NCI-H2081 (cell line): Measurements from ENCODE around the gene ARF4.
"Not testable (repeated sequence)": the region's sequence is repeated elsewhere in the genome, so short reads cannot be mapped to it uniquely, and the experiment has no call there.

Experiments used
- DNase-seq, 2 experiments: peaks; one replicate each; lab custom pipeline; 2025; lab: John Stamatoyannopoulos, UW

ARF4 gene

DNA sequence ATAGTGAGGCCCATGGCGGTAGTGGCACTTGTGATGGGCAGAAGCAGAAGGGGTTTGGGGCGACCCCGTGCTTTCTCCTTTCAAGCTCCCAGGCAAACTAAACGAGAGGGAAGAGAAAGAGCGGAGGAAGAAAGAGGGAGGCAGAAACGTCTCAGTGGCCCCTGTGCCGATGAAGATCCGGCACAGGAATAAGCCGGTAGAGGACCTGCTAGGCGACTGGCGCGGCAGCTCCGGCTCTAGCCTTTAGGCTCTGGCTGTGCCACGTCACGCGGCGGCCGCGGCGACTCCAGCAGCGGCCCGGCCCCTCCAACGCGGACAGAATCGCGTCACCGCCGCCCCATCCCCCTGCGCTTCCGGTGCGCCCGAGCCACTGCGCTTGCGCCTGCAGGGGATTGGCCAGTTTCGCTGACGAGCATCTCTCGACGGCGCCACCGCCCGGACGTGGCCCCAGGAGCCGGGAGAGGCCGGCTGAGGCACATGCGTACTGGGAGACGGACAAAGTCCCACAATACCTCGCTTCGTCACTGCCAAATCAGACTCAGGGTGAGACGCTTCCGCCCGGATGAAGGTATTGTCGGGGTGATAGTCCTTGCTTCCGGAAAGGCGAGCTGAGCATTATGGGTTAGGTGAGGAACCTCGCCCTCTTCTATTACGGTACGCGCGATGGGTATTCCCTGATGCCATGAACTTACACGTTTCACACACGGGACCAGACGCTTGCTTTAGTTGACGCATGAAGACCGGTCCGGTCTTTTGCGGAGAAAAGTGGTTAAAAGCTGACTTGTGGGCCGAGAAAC is at the start of gene ARF4:
Gene ARF4 (minus strand): TSS at position 218 of the 797 bp plus-strand sequence. CDS start 204 bp downstream, at position 14.
- peak; percentile 94 to 98 for DNase-seq

DNA sequence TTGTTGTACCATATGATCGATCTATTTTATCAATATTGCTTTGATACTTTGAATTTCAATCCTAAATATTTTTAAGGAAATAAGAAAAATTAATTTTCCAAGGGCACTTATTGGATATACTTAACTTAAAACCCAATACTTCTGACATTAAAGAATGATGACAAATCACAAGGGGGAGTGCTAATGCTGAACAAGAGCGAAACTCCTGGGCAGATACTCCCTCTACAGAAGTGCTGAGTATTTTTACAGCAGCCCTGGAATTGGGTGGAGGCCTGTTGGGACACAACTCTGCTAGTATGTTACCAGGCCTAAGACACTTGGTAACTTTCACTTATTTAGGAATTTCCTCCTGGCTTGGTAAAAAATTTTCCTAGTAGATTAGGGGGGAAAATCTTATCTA is 49.6 kb upstream of the ARF4 start:
- no peak for DNase-seq

DNA sequence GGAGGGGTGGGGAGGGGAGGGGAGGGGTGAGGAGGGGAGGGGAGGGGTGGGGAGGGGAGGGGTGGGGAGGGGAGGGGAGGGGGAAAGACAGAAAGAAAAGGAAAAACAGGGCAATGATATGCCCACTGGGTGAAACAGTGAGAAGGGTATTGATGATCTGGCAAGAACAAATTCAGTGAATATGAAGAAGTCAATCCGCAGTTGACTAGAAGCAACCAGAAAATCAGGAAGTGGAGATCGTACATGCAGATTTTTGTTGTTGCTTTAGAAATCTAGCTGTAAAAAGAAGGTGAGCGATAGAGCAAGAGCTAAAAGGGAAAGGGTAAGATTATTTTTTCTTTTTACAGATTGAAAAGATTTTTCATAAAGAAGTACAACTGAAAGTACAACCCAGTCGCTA is 47.6 kb upstream of the ARF4 start:
- no peak for DNase-seq

DNA sequence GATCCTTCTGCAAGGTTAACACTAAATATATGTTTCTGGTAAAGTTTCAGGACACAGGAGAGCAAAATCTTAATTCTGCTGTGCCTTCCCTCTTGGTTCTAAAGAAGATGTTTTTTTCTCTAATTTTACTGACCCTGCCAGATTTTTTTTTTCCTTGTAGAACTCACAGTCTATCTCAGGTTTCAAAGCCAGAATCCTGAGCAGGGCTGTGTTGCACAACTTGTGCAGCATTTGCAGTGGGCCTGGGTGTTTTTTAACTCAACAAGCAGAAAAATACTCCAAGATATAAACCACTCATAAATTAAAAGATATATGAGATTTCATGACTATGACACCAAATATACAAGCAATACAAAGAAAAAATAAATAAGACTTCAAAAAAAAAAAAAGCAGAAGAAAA is 40.2 kb upstream of the ARF4 start:
- no peak for DNase-seq

DNA sequence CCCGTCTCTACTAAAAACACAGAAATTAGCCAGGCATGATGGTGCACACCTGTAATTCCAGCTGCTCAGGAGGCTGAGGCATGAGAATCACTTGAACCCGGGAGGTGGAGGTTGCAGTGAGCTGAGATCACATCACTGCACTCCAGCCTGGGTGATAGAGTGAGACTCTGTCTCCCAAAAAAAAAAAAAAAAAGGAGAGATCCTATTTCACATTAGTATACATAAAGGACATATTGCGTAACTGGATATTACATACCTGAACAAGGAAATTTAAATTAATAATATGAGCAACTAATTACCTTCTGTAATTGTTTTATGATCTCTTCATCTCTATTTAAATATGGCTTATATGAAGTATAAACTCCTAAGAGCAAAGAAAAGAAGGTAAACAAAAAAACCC is 37.1 kb upstream of the ARF4 start:
- DNase-seq: not testable (repeated sequence)

DNA sequence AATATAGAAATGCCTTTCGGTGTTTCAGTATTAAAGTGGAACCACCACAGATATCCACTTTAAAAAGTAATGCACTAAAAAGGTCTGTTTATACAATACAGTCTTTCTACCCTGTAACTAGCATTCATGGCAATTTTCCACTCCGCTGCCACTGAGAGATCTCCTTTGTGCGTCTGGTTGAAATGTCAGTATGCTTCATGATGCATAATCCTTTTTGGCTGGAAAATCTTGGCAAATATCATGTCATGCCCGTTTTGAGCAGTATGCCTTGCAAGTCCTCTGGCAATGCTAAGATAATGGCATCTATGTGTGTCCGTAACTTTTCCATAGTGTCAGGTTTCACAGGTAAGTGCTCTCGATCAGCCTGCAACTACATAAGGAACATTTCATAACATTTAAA is 30.8 kb upstream of the ARF4 start:
- DNase-seq: peak; percentile 37 to 82

DNA sequence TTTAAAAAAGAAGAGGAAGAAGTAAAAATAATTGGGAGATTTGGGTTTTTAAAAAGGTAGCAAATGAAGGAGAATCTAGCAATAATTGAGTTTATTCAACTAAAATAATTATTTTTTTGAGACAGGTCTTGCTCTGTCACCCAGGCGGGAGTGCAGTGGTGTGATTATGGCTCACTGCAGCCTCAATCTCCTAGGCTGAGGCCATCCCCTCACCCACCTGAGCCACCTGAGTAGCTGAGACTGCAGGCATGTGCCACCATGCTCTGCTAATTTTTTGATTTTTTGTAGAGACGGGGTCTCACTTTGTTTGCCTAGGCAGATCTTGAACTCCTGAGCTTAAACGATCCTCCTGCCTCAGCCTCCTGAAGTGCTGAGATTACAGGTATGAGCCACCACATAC is 27.7 kb upstream of the ARF4 start:
- no peak for DNase-seq

DNA sequence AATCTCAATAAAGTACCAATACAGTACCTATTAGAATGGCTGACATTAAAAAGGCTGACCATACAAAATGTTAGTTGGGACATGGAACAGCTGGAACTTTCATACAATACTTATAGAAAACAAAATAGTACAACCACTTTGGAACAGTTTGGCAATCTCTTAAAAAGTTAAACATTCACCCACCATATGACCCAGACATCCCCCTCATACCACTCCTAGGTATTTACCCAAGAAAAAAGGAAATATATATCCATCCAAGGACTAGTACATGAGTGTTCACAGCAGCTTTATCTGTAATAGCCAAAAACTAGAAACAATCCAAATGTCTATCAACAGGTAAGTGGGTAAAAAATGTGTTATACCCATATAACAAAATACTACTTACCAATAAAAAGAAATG is 25.2 kb upstream of the ARF4 start:
- no peak for DNase-seq

DNA sequence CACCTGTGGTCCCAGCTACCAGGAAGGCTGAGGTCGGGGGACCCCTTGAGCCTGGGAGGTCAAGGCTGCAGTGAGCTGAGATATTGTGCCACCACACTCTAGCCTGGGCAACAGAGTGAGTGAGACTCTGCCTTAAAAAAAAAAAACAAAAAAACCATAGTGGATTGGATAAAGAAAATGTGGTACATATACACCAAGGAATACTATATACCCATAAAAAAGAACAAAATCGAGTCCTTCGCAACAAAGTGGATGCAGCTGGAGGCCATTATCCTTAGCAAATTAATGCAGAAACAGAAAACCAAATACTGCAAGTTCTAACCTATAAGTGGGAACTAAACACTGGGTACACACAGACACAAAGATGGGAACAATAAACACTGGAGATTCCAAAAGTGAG is 20.6 kb upstream of the ARF4 start:
- no peak for DNase-seq

DNA sequence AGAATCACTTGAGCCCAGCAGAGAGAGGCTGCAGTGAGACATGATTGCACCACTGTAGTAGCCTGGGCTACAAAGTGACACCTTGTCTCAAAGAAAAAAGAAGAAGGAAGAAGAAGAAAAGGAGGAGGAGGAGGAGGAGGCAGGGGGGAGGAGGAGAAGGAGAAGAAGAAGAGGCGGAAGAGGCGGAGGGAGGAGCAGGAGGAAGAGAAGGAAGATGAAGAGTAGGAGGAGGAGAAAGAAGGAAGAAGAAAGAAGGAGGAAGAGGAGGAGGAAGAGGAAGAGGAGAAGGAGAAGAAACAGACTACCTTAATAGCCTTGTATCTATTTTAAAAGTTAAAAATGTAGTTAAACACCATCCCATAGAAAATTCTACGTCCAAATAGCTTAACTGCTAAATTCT is 19.1 kb upstream of the ARF4 start:
- DNase-seq: no peak

DNA sequence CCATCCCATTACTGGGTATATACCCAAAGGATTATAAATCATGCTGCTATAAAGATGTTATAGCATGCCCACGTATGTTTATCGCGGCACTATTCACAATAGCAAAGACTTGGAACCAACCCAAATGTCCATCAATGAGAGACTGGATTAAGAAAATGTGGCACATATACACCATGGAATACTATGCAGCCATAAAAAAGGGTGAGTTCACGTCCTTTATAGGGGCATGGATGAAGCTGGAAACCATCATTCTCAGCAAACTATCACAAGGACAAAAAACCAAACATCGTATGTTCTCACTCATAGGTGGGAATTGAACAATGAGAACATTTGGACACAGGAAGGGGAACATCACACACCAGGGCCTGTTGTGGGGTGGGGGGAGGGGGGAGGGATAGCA is 14.7 kb upstream of the ARF4 start:
- not testable (repeated sequence) for DNase-seq

DNA sequence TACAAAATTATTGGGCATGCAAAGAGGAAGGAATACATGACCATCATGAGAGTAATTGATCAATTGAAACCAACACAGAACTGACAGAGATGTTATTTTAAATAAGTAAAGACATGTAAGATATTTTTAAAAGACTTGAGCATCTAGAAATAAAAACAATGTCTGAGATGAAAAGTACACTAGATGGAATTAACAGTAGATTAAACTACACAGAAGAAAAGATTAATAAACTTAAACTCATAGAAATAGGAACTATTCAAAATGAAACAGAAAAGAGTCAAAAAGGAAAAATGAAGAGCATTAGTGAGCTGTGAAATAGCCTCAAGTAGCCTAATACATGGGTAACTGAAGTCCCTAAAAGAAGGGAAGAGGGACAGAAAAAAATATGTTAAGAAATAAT is 8.5 kb upstream of the ARF4 start:
- no peak for DNase-seq

DNA sequence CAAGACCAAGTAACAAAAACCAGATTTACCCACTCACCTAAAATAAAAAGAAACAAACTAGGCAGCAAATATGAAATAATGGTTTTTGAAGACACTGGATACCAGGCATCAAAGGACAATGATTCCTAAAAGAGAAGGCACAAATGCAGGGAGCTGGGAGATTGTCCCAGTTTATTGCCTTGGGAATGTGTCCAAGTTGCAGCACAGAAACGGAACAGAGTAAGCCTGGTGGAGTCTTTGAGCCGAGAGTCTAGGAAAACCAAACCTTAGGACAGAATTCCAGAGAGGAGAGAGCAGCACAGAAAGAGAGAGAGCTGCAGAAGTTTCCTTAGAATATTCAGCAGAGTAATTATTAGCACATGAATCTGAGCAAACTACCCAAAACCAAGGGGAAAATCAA is 7.8 kb upstream of the ARF4 start:
- no peak for DNase-seq

DNA sequence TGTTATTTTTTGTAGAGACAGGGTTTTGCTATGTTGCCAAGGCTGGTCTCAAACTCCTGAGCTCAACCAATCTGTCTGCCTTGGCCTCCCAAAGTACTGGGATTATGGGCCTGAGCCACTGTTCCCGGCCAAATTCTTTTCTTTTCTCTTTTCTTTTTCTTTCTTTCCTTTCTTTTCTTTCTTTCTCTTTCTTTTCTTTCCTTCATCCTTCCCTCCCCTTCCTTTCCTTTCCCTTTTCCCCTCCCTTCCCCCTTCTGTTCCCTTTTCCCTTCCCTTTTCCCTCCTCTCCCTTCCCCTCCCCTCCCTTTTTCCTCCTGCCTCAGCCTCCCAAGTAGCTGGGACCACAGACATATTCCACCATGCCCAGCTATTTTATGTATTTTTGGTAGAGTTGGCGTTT is 3.1 kb upstream of the ARF4 start:
- no peak for DNase-seq

DNA sequence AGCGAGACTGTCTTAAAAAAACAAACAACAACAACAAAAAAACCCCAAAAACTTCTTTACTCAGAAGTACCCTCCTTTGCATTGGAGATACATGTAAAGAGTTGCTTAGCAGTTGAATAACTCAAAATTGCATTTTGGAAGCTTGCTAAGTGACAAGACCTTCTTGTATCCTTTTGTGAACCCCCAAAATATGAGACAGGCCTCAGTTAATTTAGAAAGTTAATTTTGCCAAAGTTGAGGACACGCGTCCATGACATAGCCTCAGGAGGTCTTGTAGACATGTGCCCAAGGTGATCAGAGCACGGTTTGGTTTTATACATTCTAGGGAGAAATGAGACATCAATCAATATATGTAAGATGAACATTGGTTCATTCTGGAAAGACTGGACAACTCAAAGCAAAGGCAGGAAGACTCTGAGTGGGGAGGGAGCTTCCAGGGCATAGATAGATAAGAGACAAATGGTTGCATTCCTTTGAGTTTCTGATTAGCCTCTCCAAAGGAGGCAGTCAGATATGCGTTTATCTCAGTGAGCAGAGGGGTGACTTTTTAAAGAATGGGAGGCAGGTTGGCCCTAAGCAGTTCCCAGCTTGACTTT is 1.7 kb upstream of the ARF4 start:
- no peak for DNase-seq

DNA sequence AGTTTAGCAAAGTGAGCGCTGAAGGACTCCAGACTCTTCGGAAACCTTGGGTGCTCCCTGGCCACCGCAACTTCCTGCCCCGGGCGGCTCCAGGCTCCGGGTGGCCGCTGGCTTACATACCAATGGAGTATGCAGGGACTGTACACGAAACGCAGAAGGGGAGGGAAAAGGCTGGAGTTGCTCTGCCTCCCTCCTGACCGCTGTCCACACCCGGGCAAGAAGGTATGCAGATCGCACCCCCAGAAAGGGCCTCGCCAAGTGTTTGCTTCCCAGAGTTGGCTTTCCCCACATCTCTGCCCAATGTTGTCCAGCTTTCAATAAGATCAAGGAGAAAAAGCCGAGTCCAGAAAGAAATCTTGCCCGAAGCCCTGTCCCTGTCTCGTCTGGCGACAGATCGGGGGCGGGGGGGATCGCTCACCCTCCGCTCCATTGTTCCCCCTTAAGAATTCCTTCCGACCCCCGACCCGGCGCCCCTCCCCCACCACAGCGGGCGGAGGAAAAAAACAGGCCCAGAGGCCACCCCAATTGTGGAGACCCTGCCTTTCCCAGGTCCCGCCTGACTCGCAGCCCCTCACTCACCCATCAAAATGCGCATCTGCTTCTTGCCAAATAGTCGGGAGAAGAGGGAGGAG is 533 bp downstream of the ARF4 start:
- DNase-seq: peak in 1 of 2 experiments; percentile 6

DNA sequence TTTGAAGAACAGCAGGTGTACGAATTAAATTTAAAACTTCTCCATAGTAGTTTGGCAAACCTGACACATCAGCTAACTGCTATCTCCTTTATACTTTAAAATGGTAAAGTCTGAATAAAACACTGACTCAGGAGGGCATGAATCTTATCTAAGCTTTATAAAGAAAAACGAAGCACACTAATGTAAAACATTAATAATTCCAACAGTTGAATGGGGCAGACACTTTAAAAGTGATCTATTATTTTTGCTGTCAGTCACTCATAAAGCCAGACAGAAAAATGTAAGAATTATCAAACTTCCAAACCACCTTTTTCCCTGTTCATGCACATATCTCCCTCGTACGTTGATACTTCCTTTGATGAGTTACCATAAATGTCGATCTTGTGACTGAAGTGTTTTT is 2.6 kb downstream of the ARF4 start:
- no peak for DNase-seq

DNA sequence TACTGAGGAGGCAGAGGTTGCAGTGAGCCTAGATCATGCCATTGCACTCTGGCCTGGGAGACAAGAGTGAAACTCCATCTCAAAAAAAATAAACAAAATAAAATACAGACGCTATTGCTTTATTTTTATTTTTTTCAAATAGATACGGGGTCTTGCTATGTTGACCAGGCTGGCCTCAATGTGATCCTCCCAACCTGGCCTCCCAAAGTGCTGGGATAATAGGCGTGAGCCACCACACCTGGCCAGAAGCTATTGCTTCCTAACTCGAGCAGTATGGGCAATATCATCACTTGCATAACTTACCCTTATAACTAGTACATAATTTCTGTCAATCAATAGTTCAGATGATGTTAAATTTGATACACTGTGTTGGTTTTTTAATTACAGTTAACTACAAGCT is 3.0 kb downstream of the ARF4 start:
- no peak for DNase-seq

DNA sequence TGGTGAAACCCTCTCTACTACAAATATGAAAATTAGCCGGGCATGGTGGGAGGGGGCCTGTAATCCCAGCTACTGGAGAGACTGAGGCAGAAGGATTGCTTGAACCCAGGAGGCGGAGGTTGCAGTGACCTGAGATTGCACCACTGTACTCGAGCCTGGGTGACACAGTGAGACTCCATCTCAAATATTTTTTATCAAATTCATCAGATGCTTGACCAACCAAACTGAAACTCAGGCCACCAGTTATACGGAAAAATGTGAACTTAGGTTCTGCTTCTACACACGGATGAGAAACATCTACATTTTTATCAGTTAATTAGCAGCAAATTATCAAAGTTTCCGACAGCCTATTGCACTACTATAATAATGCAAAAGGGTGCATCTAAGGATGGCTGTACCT is 4.8 kb downstream of the ARF4 start:
- DNase-seq: no peak

DNA sequence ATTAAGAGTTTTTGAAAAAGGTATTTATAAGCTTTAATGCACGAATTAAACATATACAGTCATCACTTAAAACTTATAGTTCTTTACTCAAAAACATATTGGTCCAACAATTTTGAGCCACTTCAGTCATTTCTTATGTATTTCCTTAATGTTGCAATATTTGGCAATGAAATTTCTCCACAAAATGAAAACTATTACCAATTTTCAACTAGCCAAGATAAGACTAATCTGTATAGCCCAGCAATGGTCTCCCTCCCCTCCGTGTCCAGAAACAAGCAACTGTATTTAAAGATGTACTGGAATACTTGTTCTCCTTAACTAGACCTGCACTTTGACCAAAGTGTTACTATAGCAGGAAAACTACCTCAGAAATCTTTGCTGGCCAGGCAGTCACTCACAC is 9.2 kb downstream of the ARF4 start:
- DNase-seq: no peak

DNA sequence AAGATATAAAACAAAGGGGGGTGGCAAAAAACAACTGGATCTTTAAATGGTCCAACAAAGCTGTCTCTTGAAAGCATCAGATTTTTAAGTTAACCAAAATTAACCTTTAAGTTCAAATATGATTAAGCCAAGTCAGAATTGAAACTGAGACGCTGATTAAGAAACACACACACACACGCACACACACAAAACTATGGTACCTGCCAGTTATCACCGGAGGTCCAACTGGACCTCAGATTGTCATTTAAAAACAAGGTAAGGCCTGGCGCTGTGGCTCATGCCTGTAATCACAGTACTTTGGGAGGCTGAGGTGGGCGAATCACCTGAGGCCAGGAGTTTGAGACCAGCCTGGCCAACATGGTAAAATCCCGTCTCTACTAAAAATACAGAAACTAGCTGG is 10.4 kb downstream of the ARF4 start:
- DNase-seq: no peak

DNA sequence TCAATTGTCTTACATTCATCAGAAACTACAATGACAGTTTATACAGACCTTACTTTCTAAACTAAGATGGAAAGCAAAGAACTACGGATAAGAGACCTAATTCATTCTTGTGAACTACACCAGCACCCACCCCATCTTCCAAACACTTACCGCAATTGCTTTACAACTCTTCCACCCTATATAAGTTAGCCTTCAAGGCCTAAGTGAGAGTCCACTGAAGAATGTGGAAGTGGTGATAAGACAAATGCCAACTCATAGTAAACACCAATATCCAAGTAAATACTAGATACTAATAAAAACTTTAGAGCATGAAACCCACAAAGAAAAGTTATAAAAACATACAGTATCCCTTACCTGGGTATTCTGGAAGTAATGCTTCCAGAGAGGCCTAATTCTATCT is 13.6 kb downstream of the ARF4 start:
- no peak for DNase-seq

DNA sequence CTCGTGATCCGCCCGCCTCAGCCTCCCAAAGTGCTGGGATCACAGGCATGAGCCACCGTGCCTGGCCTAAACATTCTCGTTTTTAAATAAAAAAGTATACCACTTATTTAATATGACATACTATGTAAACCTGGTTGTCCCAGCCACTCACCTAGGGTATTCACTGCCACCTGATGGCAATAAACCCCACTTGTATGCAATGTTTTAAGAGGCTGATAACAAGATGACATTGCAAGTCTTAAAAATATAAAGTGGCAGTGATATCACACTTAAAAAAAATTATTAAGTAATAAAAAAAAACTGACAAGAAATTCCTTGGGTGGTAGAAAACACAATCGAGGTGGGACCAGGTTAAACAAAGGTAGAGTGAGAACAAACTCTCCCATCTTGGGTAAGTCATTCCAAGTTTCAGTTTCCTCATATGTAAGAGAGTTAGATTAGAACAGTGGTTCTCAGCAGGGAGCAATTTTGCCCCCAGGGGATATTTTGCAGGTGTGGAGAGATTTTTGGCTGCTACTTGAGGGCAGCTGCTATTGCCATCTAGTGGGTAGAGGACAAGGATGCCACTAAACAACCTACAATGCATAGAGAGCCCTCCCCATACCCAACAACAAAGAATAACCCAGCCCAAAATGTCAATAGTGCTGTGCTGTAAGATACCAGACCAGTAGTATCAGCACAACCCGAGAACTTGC is 14.5 kb downstream of the ARF4 start:
- peak; percentile 5 to 49 for DNase-seq
